Osteoblast (primary cell): ENCODE results near the gene PLIN3. TPM values are rescaled to one million over a fixed set of nuclear protein-coding genes. Genes with fewer than 3 reads are reported as not detected.
"Not testable (repeated sequence)": the region's sequence is repeated elsewhere in the genome, so short reads cannot be mapped to it uniquely, and the experiment has no call there.

Source experiments
- DNase-seq: peaks from one replicate; pipeline ENCODE4 v3.0.0; 2011; ENCODE audit warnings: low spot score, mixed read lengths; ENCODE audit not compliant: insufficient read length; ENCODE audit errors: missing footprints
- H2AFZ ChIP-seq: 2 replicates; pipeline ENCODE4 v1.6.0; 2011; ENCODE audit warnings: mild to moderate bottlenecking, low read length
- H3K27ac ChIP-seq: 2 replicates; pipeline ENCODE4 v1.5.1; 2011; ENCODE audit warnings: mild to moderate bottlenecking, low read depth, low read length, moderate library complexity
- H3K27me3 ChIP-seq: 2 replicates; pipeline ENCODE4 v1.6.0; 2012; ENCODE audit warnings: mild to moderate bottlenecking, control low read depth, inconsistent platforms, low read length, moderate library complexity; ENCODE audit not compliant: insufficient read depth
- H3K36me3 ChIP-seq: 2 replicates; pipeline ENCODE4 v1.5.1; 2011; ENCODE audit warnings: mild to moderate bottlenecking, low read length, control low read depth, moderate library complexity; ENCODE audit not compliant: insufficient read depth
- H3K4me1 ChIP-seq: 2 replicates; pipeline ENCODE4 v1.5.1; 2011; ENCODE audit warnings: mild to moderate bottlenecking, low read length, control low read depth, moderate library complexity; ENCODE audit not compliant: insufficient read depth
- H3K4me2 ChIP-seq: 2 replicates; pipeline ENCODE4 v1.6.0; 2011; ENCODE audit warnings: mild to moderate bottlenecking, low read length; ENCODE audit not compliant: insufficient read depth
- H3K4me3 ChIP-seq: fragments of 200-600 bp; sonication (generic); 3 replicates; pipeline ENCODE4 v1.5.1; 2012; ENCODE audit warnings: mild to moderate bottlenecking, low read length, inconsistent platforms; ENCODE audit not compliant: insufficient read depth
- H3K79me2 ChIP-seq: 2 replicates; pipeline ENCODE4 v1.6.0; 2012; ENCODE audit warnings: mild to moderate bottlenecking, low read length, control low read depth, inconsistent platforms; ENCODE audit not compliant: insufficient read depth
- H3K9me3 ChIP-seq: 2 replicates; pipeline ENCODE4 v1.5.1; 2011; ENCODE audit warnings: low read depth, low read length, control low read depth
- H4K20me1 ChIP-seq: 2 replicates; pipeline ENCODE4 v1.6.0; 2012; ENCODE audit warnings: mild to moderate bottlenecking, low read length, control low read depth; ENCODE audit not compliant: insufficient read depth
- total RNA-seq: library from RNA; depleted of rRNA; stranded (reverse); fragments of >200 nt; gene quantifications from 2 replicates; pipeline ENCODE4 v1.2.3, GENCODE V29; 2012
- TF ChIP-seq, protein P1 (sequence below): IDR thresholded peaks from 2 replicates; pipeline ENCODE4 v1.5.1; 2011; ENCODE audit warnings: mild to moderate bottlenecking, low read depth, low read length, moderate library complexity; ENCODE audit errors: extremely low read depth

PLIN3 gene
- total RNA-seq, 1 donor: 260 TPM

DNA sequence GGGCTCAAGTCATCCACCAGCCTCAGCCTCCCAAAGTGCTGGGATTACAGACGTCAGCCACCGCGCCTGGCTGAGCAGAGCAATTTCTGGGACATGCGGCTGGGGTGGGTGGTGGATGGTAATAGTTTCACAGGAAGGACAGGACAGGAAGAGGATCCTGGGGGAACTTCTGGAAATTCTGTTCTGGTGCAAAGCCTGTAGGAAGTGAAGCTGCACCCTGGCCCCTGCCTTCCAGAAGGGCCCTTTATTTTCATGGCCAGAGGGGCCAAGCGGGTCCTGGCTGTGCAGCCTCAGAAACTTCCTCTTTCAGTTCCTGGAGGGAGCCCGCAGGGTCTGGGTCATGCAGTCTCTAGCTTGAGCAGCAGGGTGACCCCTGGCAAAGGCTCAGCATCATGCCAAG lies 60.3 kb downstream of the PLIN3 start:
- no peaks in the 10 kb centered on the region for H3K9me3 ChIP-seq
- TF ChIP-seq, protein P1, sequence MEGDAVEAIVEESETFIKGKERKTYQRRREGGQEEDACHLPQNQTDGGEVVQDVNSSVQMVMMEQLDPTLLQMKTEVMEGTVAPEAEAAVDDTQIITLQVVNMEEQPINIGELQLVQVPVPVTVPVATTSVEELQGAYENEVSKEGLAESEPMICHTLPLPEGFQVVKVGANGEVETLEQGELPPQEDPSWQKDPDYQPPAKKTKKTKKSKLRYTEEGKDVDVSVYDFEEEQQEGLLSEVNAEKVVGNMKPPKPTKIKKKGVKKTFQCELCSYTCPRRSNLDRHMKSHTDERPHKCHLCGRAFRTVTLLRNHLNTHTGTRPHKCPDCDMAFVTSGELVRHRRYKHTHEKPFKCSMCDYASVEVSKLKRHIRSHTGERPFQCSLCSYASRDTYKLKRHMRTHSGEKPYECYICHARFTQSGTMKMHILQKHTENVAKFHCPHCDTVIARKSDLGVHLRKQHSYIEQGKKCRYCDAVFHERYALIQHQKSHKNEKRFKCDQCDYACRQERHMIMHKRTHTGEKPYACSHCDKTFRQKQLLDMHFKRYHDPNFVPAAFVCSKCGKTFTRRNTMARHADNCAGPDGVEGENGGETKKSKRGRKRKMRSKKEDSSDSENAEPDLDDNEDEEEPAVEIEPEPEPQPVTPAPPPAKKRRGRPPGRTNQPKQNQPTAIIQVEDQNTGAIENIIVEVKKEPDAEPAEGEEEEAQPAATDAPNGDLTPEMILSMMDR: no peak
- H4K20me1 ChIP-seq: no peaks in the 10 kb centered on the region
- H3K4me1 ChIP-seq: no peaks in the 10 kb centered on the region
- no peaks in the 10 kb centered on the region for H3K36me3 ChIP-seq
- no peak overlapping the region for H3K4me2 ChIP-seq
- H3K4me3 ChIP-seq: no peak overlapping the region
- H3K27me3 ChIP-seq: no peaks in the 10 kb centered on the region
- no peak overlapping the region for H2AFZ ChIP-seq
- H3K27ac ChIP-seq: no peak overlapping the region
- H3K79me2 ChIP-seq: no peaks in the 10 kb centered on the region
- DNase-seq: no peak

DNA sequence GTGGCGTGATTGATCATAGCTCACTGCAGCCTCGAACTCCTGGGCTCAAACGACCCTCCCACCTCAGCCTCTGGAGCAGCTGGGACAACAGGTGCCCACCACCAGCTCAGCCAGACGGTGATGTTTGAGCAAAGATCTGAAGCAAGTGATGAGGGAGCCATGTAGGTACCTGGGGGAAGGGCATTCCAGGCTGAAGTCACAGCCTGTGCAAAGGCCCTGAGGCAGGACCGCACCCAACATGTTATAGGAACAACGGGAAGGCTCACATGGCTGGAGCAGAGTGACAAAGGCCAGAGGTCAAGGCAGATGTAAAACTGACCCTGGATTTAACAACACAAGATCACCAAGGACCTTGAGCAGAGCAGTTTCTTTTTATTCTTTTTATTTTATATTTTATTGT lies 61.1 kb downstream of the PLIN3 start:
- Histone ChIP-seq H2AFZ (no peak overlapping the region), H4K20me1 (no peaks in the 10 kb centered on the region), H3K27ac (no peak overlapping the region), H3K79me2 (no peaks in the 10 kb centered on the region), H3K4me1 (no peaks in the 10 kb centered on the region), H3K4me2 (no peak overlapping the region), H3K4me3 (no peak overlapping the region), H3K36me3 (no peaks in the 10 kb centered on the region), H3K9me3 (no peaks in the 10 kb centered on the region), H3K27me3 (no peaks in the 10 kb centered on the region)
- no peak for DNase-seq
- TF ChIP-seq, protein P1: no peak

DNA sequence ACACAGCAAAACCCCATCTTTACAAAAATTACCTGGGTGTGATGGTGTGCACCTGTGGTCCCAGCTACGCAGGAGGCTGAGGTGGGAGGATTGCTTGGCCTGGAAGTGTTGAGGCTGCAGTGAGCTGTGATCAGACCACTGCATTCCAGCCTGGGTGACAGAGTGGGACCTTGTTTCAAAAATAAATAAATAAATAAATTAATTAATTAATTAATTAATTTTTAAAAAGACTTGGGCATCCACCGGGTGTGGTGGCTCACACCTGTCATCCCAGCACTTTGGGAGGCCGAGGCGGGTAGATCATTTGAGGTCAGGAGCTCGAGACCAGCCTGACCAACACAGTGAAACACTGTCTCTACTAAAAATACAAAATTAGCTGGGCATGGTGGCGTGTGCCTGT lies 62.3 kb downstream of the PLIN3 start:
- DNase-seq: not testable (repeated sequence)

DNA sequence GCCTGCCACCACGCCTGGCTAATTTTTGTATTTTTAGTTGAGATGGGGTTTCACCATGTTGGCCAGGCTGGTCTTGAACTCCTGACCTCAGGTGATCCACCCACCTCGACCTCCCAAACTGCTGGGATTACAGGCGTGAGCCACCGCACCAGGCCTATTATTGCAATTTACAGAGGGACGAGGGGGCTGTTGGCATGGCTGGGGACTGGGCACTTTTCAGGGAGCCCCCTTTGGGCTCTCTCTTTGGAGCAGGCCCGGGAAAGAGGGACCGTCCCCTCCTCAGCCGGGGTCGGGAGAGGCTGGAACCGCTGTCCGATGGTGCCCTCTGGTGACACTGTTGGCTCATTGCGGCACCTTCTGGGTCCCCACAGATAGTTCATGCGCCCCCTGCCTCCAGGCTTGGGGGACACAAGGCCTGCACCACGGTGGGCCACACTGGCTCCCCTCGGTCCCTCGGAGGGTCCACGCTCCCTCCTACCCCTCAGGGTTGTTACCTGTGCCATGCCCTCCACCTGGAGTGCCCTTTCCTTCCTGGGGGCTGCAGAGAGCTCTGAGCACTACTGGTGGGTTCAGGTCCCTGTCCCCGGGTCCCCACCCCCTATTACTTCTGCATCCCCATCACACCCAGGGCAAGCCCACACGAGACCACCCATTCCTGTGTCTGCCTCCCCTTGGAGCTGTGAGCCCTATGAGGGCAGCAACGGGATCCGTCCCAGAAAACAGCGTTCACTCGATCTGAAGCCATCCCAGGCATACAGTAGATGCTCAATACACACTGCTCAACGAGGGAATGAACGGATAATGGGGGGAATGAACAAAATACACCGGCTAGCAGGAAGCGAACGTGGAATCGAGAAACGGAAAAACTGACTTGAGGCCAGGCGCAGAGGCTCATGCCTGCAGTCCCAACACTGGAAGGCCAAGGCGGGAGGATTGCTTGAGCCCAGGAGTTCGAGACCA lies 63.5 kb downstream of the PLIN3 start:
- no peaks in the 10 kb centered on the region for H3K36me3 ChIP-seq
- H3K27ac ChIP-seq: no peak overlapping the region
- no peak for DNase-seq
- TF ChIP-seq, protein P1: peak; percentile 65
- no peaks in the 10 kb centered on the region for H4K20me1 ChIP-seq
- peak overlapping the region; percentile 56 for H2AFZ ChIP-seq
- no peaks in the 10 kb centered on the region for H3K9me3 ChIP-seq
- no peaks in the 10 kb centered on the region for H3K79me2 ChIP-seq
- H3K4me2 ChIP-seq: no peak overlapping the region
- H3K27me3 ChIP-seq: no peaks in the 10 kb centered on the region
- H3K4me1 ChIP-seq: no peaks in the 10 kb centered on the region
- H3K4me3 ChIP-seq: no peak overlapping the region

More for the DNA sequence above, 62.3 kb downstream of the PLIN3 start:
- not testable (repeated sequence) for H3K36me3 ChIP-seq, H3K4me3 ChIP-seq, H3K27me3 ChIP-seq, H4K20me1 ChIP-seq, H3K79me2 ChIP-seq, H2AFZ ChIP-seq, H3K27ac ChIP-seq, H3K4me2 ChIP-seq, H3K4me1 ChIP-seq, H3K9me3 ChIP-seq
